ENCODE measurements around the gene LZTS2. TPM values are rescaled to one million over a fixed set of nuclear protein-coding genes. Genes with fewer than 3 reads are reported as not detected.

The LZTS2 gene
- total RNA-seq, 1 donor from 2014 or later, result 19.2 TPM

GRCh38 chr10:101014966-101015581, 15.5 kb downstream of the LZTS2 start:
- H3K4me1 Mint-ChIP-seq (ENCODE audit: low read depth), result peaks cover 27% of the 10 kb centered on the region
- H3K27ac Mint-ChIP-seq, result no peak overlapping the region
- no peaks in the 10 kb centered on the region for H3K9me3 Mint-ChIP-seq
- no peak for DNase-seq (ENCODE audit: low spot score)
- intact Hi-C loops (cut with micrococcal nuclease), result loop anchor here (5.0 kb wide), 1 partner anchor 48 kb away; the partner anchor contains the start of gene SEMA4G
- peaks cover 28% of the 10 kb centered on the region for H3K27me3 Mint-ChIP-seq (ENCODE audit: low read depth)
- no peak overlapping the region for H3K4me3 Mint-ChIP-seq (ENCODE audit: low read depth)
- H3K36me3 Mint-ChIP-seq (ENCODE audit: low read depth), result no peaks in the 10 kb centered on the region

GRCh38 chr10:101015582-101015973, 16.0 kb downstream of the LZTS2 start:
- Mint-ChIP-seq H3K36me3 (ENCODE audit: low read depth) (no peaks in the 10 kb centered on the region), H3K4me1 (ENCODE audit: low read depth) (peaks cover 27% of the 10 kb centered on the region), H3K9me3 (no peaks in the 10 kb centered on the region), H3K4me3 (ENCODE audit: low read depth) (no peak overlapping the region), H3K27me3 (ENCODE audit: low read depth) (peaks cover 29% of the 10 kb centered on the region), H3K27ac (no peak overlapping the region)
- DNase-seq (ENCODE audit: low spot score), result no peak
- intact Hi-C loops (cut with micrococcal nuclease), result no loop called here

- Mint-ChIP-seq H3K4me1 (ENCODE audit: low read depth) (peaks cover 27% of the 10 kb centered on the region), H3K36me3 (ENCODE audit: low read depth) (no peaks in the 10 kb centered on the region), H3K9me3 (no peaks in the 10 kb centered on the region), H3K4me3 (ENCODE audit: low read depth) (no peak overlapping the region), H3K27me3 (ENCODE audit: low read depth) (peaks cover 33% of the 10 kb centered on the region), H3K27ac (no peak overlapping the region)
- no peak for DNase-seq (ENCODE audit: low spot score)
- intact Hi-C loops (cut with micrococcal nuclease), result no loop called here
Observed at GRCh38 chr10:101016814-101017213, 17.2 kb downstream of the LZTS2 start.

- Mint-ChIP-seq H3K36me3 (ENCODE audit: low read depth) (no peaks in the 10 kb centered on the region), H3K9me3 (no peaks in the 10 kb centered on the region), H3K27me3 (ENCODE audit: low read depth) (peaks cover 32% of the 10 kb centered on the region), H3K4me1 (ENCODE audit: low read depth) (peaks cover 22% of the 10 kb centered on the region), H3K27ac (no peak overlapping the region), H3K4me3 (ENCODE audit: low read depth) (no peak overlapping the region)
- intact Hi-C loops (cut with micrococcal nuclease), result loop anchor here (2.0 kb wide), 1 partner anchor 49 kb away; no protein-coding TSS in a partner anchor
- DNase-seq (ENCODE audit: low spot score), result no peak
Observed at GRCh38 chr10:101018118-101018599, 18.6 kb downstream of the LZTS2 start.

GRCh38 chr10:101018600-101019439, 19.2 kb downstream of the LZTS2 start:
- peaks cover 30% of the 10 kb centered on the region for H3K27me3 Mint-ChIP-seq (ENCODE audit: low read depth)
- H3K36me3 Mint-ChIP-seq (ENCODE audit: low read depth), result no peaks in the 10 kb centered on the region
- H3K9me3 Mint-ChIP-seq, result no peaks in the 10 kb centered on the region
- peaks cover 18% of the 10 kb centered on the region for H3K4me1 Mint-ChIP-seq (ENCODE audit: low read depth)
- DNase-seq (ENCODE audit: low spot score), result peak; percentile 71
- H3K27ac Mint-ChIP-seq, result no peak overlapping the region
- no peak overlapping the region for H3K4me3 Mint-ChIP-seq (ENCODE audit: low read depth)
- intact Hi-C loops (cut with micrococcal nuclease), result loop anchor here (2.0 kb wide), 1 partner anchor 48 kb away; no protein-coding TSS in a partner anchor

- no peaks in the 10 kb centered on the region for H3K36me3 Mint-ChIP-seq (ENCODE audit: low read depth)
- H3K9me3 Mint-ChIP-seq, result no peaks in the 10 kb centered on the region
- H3K27ac Mint-ChIP-seq, result no peak overlapping the region
- H3K4me3 Mint-ChIP-seq (ENCODE audit: low read depth), result no peak overlapping the region
- intact Hi-C loops (cut with micrococcal nuclease), result loop anchor here (2.0 kb wide), 1 partner anchor 47 kb away; no protein-coding TSS in a partner anchor
- H3K27me3 Mint-ChIP-seq (ENCODE audit: low read depth), result peaks cover 30% of the 10 kb centered on the region
- H3K4me1 Mint-ChIP-seq (ENCODE audit: low read depth), result peaks cover 14% of the 10 kb centered on the region
- no peak for DNase-seq (ENCODE audit: low spot score)
Observed at GRCh38 chr10:101019440-101019703, 19.8 kb downstream of the LZTS2 start.

GRCh38 chr10:101020427-101021075, 20.9 kb downstream of the LZTS2 start:
- no peak for DNase-seq (ENCODE audit: low spot score)
- H3K4me3 Mint-ChIP-seq (ENCODE audit: low read depth), result no peak overlapping the region
- H3K36me3 Mint-ChIP-seq (ENCODE audit: low read depth), result no peaks in the 10 kb centered on the region
- no peaks in the 10 kb centered on the region for H3K9me3 Mint-ChIP-seq
- intact Hi-C loops (cut with micrococcal nuclease), result no loop called here
- no peak overlapping the region for H3K27ac Mint-ChIP-seq
- H3K4me1 Mint-ChIP-seq (ENCODE audit: low read depth), result peaks cover 6% of the 10 kb centered on the region
- peaks cover 30% of the 10 kb centered on the region for H3K27me3 Mint-ChIP-seq (ENCODE audit: low read depth)

- no peaks in the 10 kb centered on the region for H3K36me3 Mint-ChIP-seq (ENCODE audit: low read depth)
- H3K27ac Mint-ChIP-seq, result no peak overlapping the region
- H3K4me3 Mint-ChIP-seq (ENCODE audit: low read depth), result no peak overlapping the region
- peaks cover 27% of the 10 kb centered on the region for H3K27me3 Mint-ChIP-seq (ENCODE audit: low read depth)
- no peak for DNase-seq (ENCODE audit: low spot score)
- no peaks in the 10 kb centered on the region for H3K9me3 Mint-ChIP-seq
- peaks cover 5% of the 10 kb centered on the region for H3K4me1 Mint-ChIP-seq (ENCODE audit: low read depth)
- intact Hi-C loops (cut with micrococcal nuclease), result no loop called here
Observed at GRCh38 chr10:101021239-101021638, 21.6 kb downstream of the LZTS2 start.

- DNase-seq (ENCODE audit: low spot score), result no peak
- Mint-ChIP-seq H3K27ac (no peak overlapping the region), H3K36me3 (ENCODE audit: low read depth) (no peaks in the 10 kb centered on the region), H3K4me3 (ENCODE audit: low read depth) (no peak overlapping the region), H3K27me3 (ENCODE audit: low read depth) (peaks cover 22% of the 10 kb centered on the region), H3K4me1 (ENCODE audit: low read depth) (peaks cover 5% of the 10 kb centered on the region), H3K9me3 (no peaks in the 10 kb centered on the region)
- intact Hi-C loops (cut with micrococcal nuclease), result no loop called here
Observed at GRCh38 chr10:101021692-101022251, 22.2 kb downstream of the LZTS2 start.

- no peak for DNase-seq (ENCODE audit: low spot score)
- no peaks in the 10 kb centered on the region for H3K9me3 Mint-ChIP-seq
- H3K4me1 Mint-ChIP-seq (ENCODE audit: low read depth), result peaks cover 5% of the 10 kb centered on the region
- H3K27me3 Mint-ChIP-seq (ENCODE audit: low read depth), result peaks cover 20% of the 10 kb centered on the region
- no peak overlapping the region for H3K4me3 Mint-ChIP-seq (ENCODE audit: low read depth)
- intact Hi-C loops (cut with micrococcal nuclease), result no loop called here
- H3K27ac Mint-ChIP-seq, result no peak overlapping the region
- no peaks in the 10 kb centered on the region for H3K36me3 Mint-ChIP-seq (ENCODE audit: low read depth)
Observed at GRCh38 chr10:101022967-101023705, 23.5 kb downstream of the LZTS2 start.

- peaks cover 21% of the 10 kb centered on the region for H3K27me3 Mint-ChIP-seq (ENCODE audit: low read depth)
- no peak overlapping the region for H3K27ac Mint-ChIP-seq
- H3K36me3 Mint-ChIP-seq (ENCODE audit: low read depth), result no peaks in the 10 kb centered on the region
- no peaks in the 10 kb centered on the region for H3K9me3 Mint-ChIP-seq
- H3K4me1 Mint-ChIP-seq (ENCODE audit: low read depth), result no peaks in the 10 kb centered on the region
- no peak overlapping the region for H3K4me3 Mint-ChIP-seq (ENCODE audit: low read depth)
- DNase-seq (ENCODE audit: low spot score), result no peak
- intact Hi-C loops (cut with micrococcal nuclease), result no loop called here
Observed at GRCh38 chr10:101027106-101027720, 27.6 kb downstream of the LZTS2 start.

All from activated T-helper 2 cell treated with anti-CD3 and anti-CD28 coated beads, Interferon-gamma antibody, Interleukin-2, Interleukin-4, amounts not matched to agents 10 μg/mL and 5 μg/mL and 100 μg/mL, durations not matched to agents 14 hours and 24 hours and 36 hours (primary cell).